Activated naive CD4-positive, alpha-beta T cell treated with Interleukin-2 at 50 U/mL for 16 hours (primary cell): Measurements from ENCODE around the gene CBR4.
"Not testable (repeated sequence)": the region's sequence is repeated elsewhere in the genome, so short reads cannot be mapped to it uniquely, and the experiment has no call there.

Experiments
- DNase-seq: peaks from one replicate; pipeline ENCODE4 v3.0.0-alpha.2; 2020

Gene CBR4

GRCh38 chr4:169010125-169011023, at the start of gene CBR4:
Gene CBR4 (minus strand): TSS chr4:169010255. CDS start chr4:169010089, 166 bp downstream.
- peak; percentile 96 for DNase-seq

GRCh38 chr4:169059306-169060211, 49.5 kb upstream of the CBR4 start:
- DNase-seq = no peak

DNA sequence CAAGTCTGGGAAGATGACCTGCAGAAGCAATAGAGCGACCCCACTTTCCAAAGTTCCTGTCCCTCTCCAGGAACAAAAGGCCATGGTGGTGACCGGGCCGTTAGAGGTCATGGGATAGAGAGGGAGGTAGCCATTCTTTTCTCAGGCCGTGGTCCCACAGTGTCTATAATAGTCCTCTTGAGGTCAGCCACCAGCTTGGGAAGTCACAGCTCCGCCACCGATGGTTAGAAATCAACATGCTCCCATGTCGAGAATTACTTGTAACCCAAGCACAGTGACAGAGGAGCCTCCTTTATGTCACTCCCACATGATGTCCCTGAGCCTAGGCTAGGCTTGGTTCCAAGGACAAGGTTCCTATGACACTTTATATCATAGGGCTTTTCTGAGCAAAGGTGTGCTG, 48.3 kb upstream of the CBR4 start:
- DNase-seq = no peak

GRCh38 chr4:169054879-169055278, 44.8 kb upstream of the CBR4 start:
- no peak for DNase-seq

DNA sequence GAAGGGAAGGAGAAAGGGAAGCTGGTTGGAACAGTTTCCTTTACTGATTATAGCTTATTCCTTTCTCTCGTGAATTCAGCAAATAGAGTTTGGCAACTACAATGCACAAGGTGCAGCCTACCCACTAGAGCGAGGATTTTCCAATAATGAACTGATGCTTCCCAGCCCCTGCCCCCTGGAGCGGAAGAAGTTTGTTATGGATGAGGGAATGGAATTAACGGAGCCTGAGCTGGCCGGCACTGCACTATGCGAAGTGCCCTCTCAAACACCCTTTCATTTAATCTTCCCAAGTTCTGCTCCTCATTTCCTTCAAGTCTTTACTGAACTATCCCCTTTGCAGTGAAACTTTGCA, 42.5 kb upstream of the CBR4 start:
- DNase-seq = no peak

GRCh38 chr4:169051761-169052593, 41.9 kb upstream of the CBR4 start:
- DNase-seq = no peak

DNA sequence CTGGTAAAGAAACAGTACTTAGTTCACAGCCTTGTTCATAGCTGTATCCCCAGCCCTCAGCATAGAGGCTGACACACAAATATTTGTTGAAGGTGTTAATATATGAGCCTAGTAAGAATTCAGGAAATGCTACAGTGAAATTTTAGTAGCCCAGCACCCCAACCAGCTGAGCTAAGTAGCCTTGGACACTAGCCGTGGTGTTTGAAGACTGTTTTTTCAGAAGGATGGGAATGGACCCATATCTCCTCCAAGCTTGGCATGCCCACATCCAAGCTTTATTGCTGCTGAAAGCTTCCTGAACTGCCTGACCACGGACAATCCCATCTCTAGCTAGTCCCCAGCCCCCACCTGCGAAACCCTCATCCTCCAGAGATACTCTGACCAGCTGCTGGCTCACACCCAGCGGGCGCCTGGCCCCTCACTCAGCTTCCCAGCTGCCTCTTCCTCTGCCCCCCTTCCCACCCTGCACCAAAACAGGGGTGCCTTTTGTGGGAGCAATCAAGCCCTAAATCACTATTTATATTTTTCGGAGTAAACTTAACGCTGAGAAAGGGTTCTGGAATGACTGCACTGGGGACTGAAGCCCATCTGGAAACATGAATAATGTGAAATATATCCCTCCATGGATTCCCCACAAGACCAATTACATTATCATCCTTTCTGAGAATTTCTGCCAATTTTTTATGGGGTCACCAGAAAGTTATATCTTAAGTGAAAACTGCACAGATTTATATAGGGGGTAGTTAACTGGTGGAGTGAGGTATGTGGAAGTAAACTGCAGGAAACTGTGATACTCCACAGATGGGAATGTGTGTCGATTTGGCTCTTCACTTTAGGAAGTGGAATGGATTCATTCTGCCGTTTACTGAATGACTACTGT, 41.1 kb upstream of the CBR4 start:
- DNase-seq = no peak

GRCh38 chr4:169050284-169050683, 40.2 kb upstream of the CBR4 start:
- no peak for DNase-seq

DNA sequence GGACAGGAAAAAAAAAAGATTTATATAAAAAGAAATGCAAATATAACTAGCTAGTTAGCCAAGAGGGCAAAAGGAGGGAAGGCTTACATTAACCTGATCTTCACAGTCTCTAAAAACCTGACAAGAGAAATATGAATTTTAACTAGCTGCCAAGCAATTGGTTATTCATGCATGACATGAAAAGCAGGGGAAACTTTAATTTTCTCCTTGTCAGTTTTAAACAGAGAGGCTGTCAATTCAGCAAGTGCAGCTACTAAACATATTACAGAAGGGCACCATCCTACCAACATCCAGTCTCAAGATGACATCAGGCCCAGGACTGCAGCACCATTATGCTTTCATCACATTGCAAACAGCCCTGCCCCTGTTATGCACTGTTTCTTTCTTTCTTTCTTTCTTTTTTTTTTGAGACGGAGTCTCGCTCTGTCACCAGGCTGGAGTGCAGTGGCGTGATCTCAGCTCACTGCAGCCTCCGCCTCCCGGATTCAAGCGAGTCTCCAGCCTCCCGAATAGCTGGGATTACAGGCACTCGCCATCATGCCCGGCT, 38.9 kb upstream of the CBR4 start:
- DNase-seq = no peak

GRCh38 chr4:169047956-169048355, 37.9 kb upstream of the CBR4 start:
- no peak for DNase-seq

DNA sequence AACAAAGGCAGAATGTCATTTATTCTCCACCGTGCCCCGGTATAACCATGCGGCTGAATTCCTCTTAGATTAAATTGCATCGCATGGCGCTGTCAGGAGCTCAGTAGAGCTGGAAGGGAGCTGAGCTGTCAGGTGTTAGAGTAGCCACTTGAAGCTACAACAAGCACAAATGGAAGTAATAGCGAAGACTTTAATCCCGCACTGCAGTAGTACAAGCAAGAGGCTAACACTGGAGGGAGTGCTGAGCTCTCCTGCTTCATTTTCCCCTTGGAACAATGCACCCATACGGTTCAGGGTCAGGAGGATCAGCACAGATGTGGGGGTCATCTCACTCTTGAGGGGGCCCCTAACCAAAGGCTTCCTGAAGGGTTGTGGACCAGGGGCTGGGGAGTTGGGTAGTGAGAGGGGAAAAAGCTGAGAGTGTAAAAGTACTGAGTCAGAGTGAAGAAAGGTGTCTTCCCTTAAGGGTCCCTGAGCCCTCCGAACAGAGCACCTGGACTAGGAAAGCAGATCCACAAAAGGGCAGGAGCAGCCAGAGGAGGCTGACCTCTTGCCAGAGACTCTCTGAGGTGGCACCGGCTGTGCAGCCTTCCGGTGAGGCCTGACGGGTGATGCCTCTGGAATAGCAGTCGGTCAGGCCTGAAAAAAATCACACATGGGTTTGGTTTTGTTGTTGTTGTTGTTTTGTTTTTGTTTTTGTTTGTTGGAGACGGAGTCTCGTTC, 36.0 kb upstream of the CBR4 start:
- DNase-seq = no peak

GRCh38 chr4:169044714-169045447, 34.8 kb upstream of the CBR4 start:
- DNase-seq = no peak

GRCh38 chr4:169042608-169043007, 32.6 kb upstream of the CBR4 start:
- DNase-seq = no peak

GRCh38 chr4:169040559-169041261, 30.7 kb upstream of the CBR4 start:
- DNase-seq = no peak

GRCh38 chr4:169039251-169039954, 29.3 kb upstream of the CBR4 start:
- DNase-seq = no peak

- DNase-seq = no peak
Measured at GRCh38 chr4:169037506-169037905, 27.5 kb upstream of the CBR4 start.

GRCh38 chr4:169035871-169036620, 26.0 kb upstream of the CBR4 start:
- not testable (repeated sequence) for DNase-seq

DNA sequence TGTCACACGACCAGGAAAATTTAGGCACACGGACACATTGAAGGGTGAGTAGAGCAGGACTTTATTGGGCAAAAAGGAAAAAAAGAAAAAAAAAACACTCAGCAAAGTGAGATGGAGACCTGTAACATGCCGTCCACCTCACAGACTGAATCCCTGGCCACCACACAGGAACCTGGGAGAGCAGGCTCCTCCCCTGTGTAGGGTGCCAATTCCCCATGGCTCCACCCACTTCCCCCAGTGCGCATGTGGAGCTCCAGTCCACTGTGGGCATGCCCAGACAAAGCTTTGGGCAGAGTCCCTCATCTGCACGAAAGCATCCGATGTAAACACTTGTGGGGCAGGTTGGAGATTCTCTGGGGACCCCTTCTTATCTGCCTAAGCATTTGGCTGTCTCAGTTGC, 23.6 kb upstream of the CBR4 start:
- no peak for DNase-seq
